Panc1 (cell line): ENCODE data around the gene COL23A1.

Experiments used
- POLR2AphosphoS5 ChIP-seq: IDR thresholded peaks from 2 replicates; pipeline ENCODE4 v1.6.1; 2012; ENCODE audit warnings: mild to moderate bottlenecking, low read depth, low read length, moderate library complexity
- SIN3A ChIP-seq: IDR thresholded peaks from 2 replicates; pipeline ENCODE4 v1.6.1; 2012; ENCODE audit warnings: low read depth, mild to moderate bottlenecking, low read length, moderate library complexity, borderline replicate concordance; ENCODE audit not compliant: insufficient read depth
- TF ChIP-seq, protein P1 (sequence below): fragments of 450-650 bp; IDR thresholded peaks from 2 replicates; pipeline ENCODE4 v1.5.1; 2017; ENCODE audit warnings: mild to moderate bottlenecking
- TF ChIP-seq, protein P2 (sequence below), 2 experiments: IDR thresholded peaks; 2 replicates each; pipeline ENCODE4 v1.6.1; 2011 to 2012; ENCODE audit warnings: low read depth in 2 of 2, control low read depth in 1 of 2, low read length in 1 of 2, mild to moderate bottlenecking in 1 of 2, moderate library complexity in 1 of 2; ENCODE audit not compliant: insufficient read depth in 1 of 2

DNA sequence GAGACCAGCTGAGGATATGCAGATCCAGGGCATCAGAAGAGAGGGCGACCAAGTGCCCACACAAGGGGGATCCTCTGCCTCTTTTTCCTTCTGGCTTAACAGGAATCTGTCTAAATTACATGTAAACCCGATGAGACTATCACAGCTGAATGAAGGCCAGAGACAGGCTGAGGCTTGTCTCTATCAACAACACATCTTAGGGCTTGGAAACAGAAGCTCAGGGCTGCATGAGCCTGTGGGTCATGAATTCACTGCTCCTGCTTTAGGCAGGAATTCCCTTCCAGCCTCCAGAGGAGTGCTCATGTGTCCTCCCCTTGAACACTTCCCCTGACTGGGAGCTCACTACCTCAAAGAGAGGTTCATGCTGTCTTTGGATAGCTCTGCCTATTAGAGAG, 251.4 kb downstream of the COL23A1 start:
- TF ChIP-seq, protein P1, sequence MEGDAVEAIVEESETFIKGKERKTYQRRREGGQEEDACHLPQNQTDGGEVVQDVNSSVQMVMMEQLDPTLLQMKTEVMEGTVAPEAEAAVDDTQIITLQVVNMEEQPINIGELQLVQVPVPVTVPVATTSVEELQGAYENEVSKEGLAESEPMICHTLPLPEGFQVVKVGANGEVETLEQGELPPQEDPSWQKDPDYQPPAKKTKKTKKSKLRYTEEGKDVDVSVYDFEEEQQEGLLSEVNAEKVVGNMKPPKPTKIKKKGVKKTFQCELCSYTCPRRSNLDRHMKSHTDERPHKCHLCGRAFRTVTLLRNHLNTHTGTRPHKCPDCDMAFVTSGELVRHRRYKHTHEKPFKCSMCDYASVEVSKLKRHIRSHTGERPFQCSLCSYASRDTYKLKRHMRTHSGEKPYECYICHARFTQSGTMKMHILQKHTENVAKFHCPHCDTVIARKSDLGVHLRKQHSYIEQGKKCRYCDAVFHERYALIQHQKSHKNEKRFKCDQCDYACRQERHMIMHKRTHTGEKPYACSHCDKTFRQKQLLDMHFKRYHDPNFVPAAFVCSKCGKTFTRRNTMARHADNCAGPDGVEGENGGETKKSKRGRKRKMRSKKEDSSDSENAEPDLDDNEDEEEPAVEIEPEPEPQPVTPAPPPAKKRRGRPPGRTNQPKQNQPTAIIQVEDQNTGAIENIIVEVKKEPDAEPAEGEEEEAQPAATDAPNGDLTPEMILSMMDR, result no peak
- TF ChIP-seq, protein P2, sequence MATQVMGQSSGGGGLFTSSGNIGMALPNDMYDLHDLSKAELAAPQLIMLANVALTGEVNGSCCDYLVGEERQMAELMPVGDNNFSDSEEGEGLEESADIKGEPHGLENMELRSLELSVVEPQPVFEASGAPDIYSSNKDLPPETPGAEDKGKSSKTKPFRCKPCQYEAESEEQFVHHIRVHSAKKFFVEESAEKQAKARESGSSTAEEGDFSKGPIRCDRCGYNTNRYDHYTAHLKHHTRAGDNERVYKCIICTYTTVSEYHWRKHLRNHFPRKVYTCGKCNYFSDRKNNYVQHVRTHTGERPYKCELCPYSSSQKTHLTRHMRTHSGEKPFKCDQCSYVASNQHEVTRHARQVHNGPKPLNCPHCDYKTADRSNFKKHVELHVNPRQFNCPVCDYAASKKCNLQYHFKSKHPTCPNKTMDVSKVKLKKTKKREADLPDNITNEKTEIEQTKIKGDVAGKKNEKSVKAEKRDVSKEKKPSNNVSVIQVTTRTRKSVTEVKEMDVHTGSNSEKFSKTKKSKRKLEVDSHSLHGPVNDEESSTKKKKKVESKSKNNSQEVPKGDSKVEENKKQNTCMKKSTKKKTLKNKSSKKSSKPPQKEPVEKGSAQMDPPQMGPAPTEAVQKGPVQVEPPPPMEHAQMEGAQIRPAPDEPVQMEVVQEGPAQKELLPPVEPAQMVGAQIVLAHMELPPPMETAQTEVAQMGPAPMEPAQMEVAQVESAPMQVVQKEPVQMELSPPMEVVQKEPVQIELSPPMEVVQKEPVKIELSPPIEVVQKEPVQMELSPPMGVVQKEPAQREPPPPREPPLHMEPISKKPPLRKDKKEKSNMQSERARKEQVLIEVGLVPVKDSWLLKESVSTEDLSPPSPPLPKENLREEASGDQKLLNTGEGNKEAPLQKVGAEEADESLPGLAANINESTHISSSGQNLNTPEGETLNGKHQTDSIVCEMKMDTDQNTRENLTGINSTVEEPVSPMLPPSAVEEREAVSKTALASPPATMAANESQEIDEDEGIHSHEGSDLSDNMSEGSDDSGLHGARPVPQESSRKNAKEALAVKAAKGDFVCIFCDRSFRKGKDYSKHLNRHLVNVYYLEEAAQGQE (IDR thresholded peaks at IDR 0.05; ENCODE audit: insufficient read depth in 1 of 2, low read depth in 2 of 2, low read length in 1 of 2), result no peak
- TF ChIP-seq SIN3A (no peak), POLR2AphosphoS5 (no peak)
